Colonic mucosa (tissue), 4 donors: Measurements from ENCODE around the gene ZCCHC24. TPM values are rescaled to one million over a fixed set of nuclear protein-coding genes. Genes with fewer than 3 reads are reported as not detected.

ENCODE experiments used
- DNase-seq: peaks from one replicate; pipeline ENCODE4 v3.0.0-alpha.2; 2020
- H3K27ac ChIP-seq: fragments of 200-600 bp; one replicate; pipeline ENCODE4 v1.8.0; 2021
- H3K27me3 ChIP-seq: fragments of 200-600 bp; one replicate; pipeline ENCODE4 v1.8.0; 2021
- H3K36me3 ChIP-seq: fragments of 200-600 bp; one replicate; pipeline ENCODE4 v1.8.0; 2021
- H3K4me1 ChIP-seq: fragments of 200-600 bp; one replicate; pipeline ENCODE4 v1.8.0; 2021; ENCODE audit warnings: mild to moderate bottlenecking
- H3K4me3 ChIP-seq: fragments of 200-600 bp; one replicate; pipeline ENCODE4 v1.8.0; 2021
- H3K9ac ChIP-seq, 2 donors: one replicate each; pipeline ENCODE4 v1.7.0; 2013; ENCODE audit warnings: control low read depth in 2 of 2, low read depth in 2 of 2, low read length in 2 of 2
- H3K9me3 ChIP-seq: fragments of 200-600 bp; one replicate; pipeline ENCODE4 v1.8.0; 2021
- CTCF ChIP-seq: fragments of 200-600 bp; IDR thresholded peaks from one replicate; pipeline ENCODE4 v1.8.0; 2022; ENCODE audit warnings: antibody characterized with exemption, mild to moderate bottlenecking
- intact Hi-C: fragments of 100-400 bp; cut with DNase I; formaldehyde crosslinking; loops from one replicate; pipeline ENCODE4 v1.14.1; 2022
- total RNA-seq, 2 donors: library from RNA; stranded (reverse); fragmentation: NEBNext Ultra II Directional in 1 of 2; extraction: Animal tissue kit (Norgen Biotek cat#: 25700) in 1 of 2; gene quantifications; one replicate each; pipeline ENCODE4 v1.2.1, GENCODE V29; 2021
- donor health status: healthy.
- donor health status: DM: no; HTN: no; CAD: no.
- donor health status: DM: no; HTN: no; CAD: no.

ZCCHC24 gene
- total RNA-seq, 2 donors from 2014 or later, result 4.6 to 19.1 TPM

GRCh38 chr10:79348640-79348988, 96.8 kb downstream of the ZCCHC24 start:
- Histone ChIP-seq H3K9ac (peak overlapping the region; percentile 75 to 92), H3K9me3 (no peaks in the 10 kb centered on the region), H3K4me1 (peaks cover 12% of the 10 kb centered on the region), H3K4me3 (peak overlapping the region; percentile 93), H3K27me3 (no peaks in the 10 kb centered on the region), H3K27ac (peak overlapping the region; percentile 83), H3K36me3 (peaks cover 26% of the 10 kb centered on the region)
- DNase-seq, result no peak
- intact Hi-C loops, result no loop called here
- no peak for TF ChIP-seq CTCF

GRCh38 chr10:79347894-79348639, 97.4 kb downstream of the ZCCHC24 start:
- peaks cover 22% of the 10 kb centered on the region for H3K36me3 ChIP-seq
- H3K4me3 ChIP-seq, result peak overlapping the region; percentile 93
- DNase-seq, result peak; percentile 81
- peak overlapping the region; percentile 75 to 92 for H3K9ac ChIP-seq
- no peak for TF ChIP-seq CTCF
- intact Hi-C loops, result no loop called here
- peaks cover 12% of the 10 kb centered on the region for H3K4me1 ChIP-seq
- H3K27me3 ChIP-seq, result no peaks in the 10 kb centered on the region
- H3K9me3 ChIP-seq, result no peaks in the 10 kb centered on the region
- H3K27ac ChIP-seq, result peak overlapping the region; percentile 83

- Histone ChIP-seq H3K4me1 (peaks cover 12% of the 10 kb centered on the region), H3K27ac (peak within 1 kb of the TSS; percentile 83), H3K9ac (peak within 1 kb of the TSS; percentile 75 to 92), H3K27me3 (no peaks in the 10 kb centered on the region), H3K36me3 (peaks cover 15% of the 10 kb centered on the region), H3K9me3 (no peaks in the 10 kb centered on the region), H3K4me3 (peak within 1 kb of the TSS; percentile 93)
- DNase-seq, result peak; percentile 95
- TF ChIP-seq CTCF, result peak; percentile 99
- intact Hi-C loops, result no loop called here
These were observed 98.1 kb downstream of the ZCCHC24 start, which contains the start of gene PPIF for GRCh38 chr10:79347226-79347893. PPIF (plus strand) TSS chr10:79347469; CDS start chr10:79347549, 80 bp downstream.

- intact Hi-C loops, result no loop called here
- Histone ChIP-seq H3K27me3 (no peaks in the 10 kb centered on the region), H3K27ac (peak overlapping the region; percentile 83), H3K9ac (peak overlapping the region in 1 of 2 donors; percentile 10), H3K4me1 (peaks cover 12% of the 10 kb centered on the region), H3K9me3 (no peaks in the 10 kb centered on the region), H3K36me3 (peaks cover 8% of the 10 kb centered on the region), H3K4me3 (no peak overlapping the region)
- no peak for TF ChIP-seq CTCF
- DNase-seq, result peak; percentile 21
These were observed 98.8 kb downstream of the ZCCHC24 start for GRCh38 chr10:79346388-79347225.

GRCh38 chr10:79346012-79346340, 99.4 kb downstream of the ZCCHC24 start:
- Histone ChIP-seq H3K9ac (no peak overlapping the region), H3K4me3 (no peak overlapping the region), H3K27me3 (no peaks in the 10 kb centered on the region), H3K9me3 (no peaks in the 10 kb centered on the region), H3K27ac (no peak overlapping the region), H3K36me3 (peaks cover 7% of the 10 kb centered on the region), H3K4me1 (peaks cover 12% of the 10 kb centered on the region)
- intact Hi-C loops, result no loop called here
- TF ChIP-seq CTCF, result no peak
- DNase-seq, result peak; percentile 13
